GM23338 (cell line): ENCODE results near the gene DLGAP4.
A peak's percentile ranks its signal among the peaks of the same experiment; 100 is the strongest.

Experiments
- CTCF ChIP-seq, 2 experiments: fragments of 200-600 bp in 1 of 2; sonication (generic) in 1 of 2; conservative IDR thresholded peaks; 2 replicates each; pipeline versions ENCODE4 v1.5.1 to v1.6.1; 2016 to 2017; ENCODE audit warnings: antibody characterized with exemption in 2 of 2, low read depth in 2 of 2, mild to moderate bottlenecking in 2 of 2, moderate library complexity in 1 of 2
- EZH2 ChIP-seq: fragments of 200-600 bp; sonication (generic); IDR thresholded peaks from one replicate; pipeline ENCODE4 v1.8.0; 2017; ENCODE audit warnings: antibody characterized with exemption, mild to moderate bottlenecking, low read depth; ENCODE audit not compliant: unreplicated experiment
- ZNF114 ChIP-seq: fragments of 250-450 bp; sonication (Bioruptor Pico); IDR thresholded peaks from 2 replicates; pipeline ENCODE4 v1.5.0; 2020; ENCODE audit warnings: mild to moderate bottlenecking, moderate library complexity

GRCh38 chr20:36285746-36286447 lies 20.2 kb upstream of the DLGAP4 start:
- peak; percentile 9 to 23; a peak in 2 of 4 replicates for TF ChIP-seq CTCF (conservative IDR thresholded peaks at IDR 0.05; ENCODE audit: low read depth in 2 of 2)
- no peak for TF ChIP-seq EZH2
- TF ChIP-seq ZNF114: no peak
